ENCODE measurements around the gene JSRP1. TPM values are rescaled to one million over a fixed set of nuclear protein-coding genes. Genes with fewer than 3 reads are reported as not detected.

The JSRP1 gene
- total and polyA plus RNA-seq, 2 experiments from 2014 or later, result 2.4 to 3.1 TPM

GRCh38 chr19:2288818-2289713, 32.8 kb upstream of the JSRP1 start:
- H4K20me1 ChIP-seq (replicated peaks; ENCODE audit: insufficient read depth), result 0 out of 2 replicates have a peak, but pooled peaks cover 2% of the 10 kb centered on the region
- H3K36me3 ChIP-seq (ENCODE audit: insufficient read depth), result no peaks in the 10 kb centered on the region
- TF ChIP-seq EZH2phosphoT487 (IDR thresholded peaks at IDR 0.05; ENCODE audit: unreplicated experiment) (no peak), ETS1 (IDR thresholded peaks at IDR 0.05) (no peak), NANOG (IDR thresholded peaks at IDR 0.05; ENCODE audit: borderline replicate concordance) (no peak), REST (IDR thresholded peaks at IDR 0.05; ENCODE audit: unreplicated experiment) (no peak), JUNB (IDR thresholded peaks at IDR 0.05; ENCODE audit: unreplicated experiment) (no peak), ZNF331 (CRISPR knock-in tag; IDR thresholded peaks at IDR 0.05; ENCODE audit: low read depth) (no peak), POLR2AphosphoS5 (IDR thresholded peaks at IDR 0.05; ENCODE audit: low read depth) (no peak), CTCF (conservative IDR thresholded peaks at IDR 0.05; ENCODE audit: low read depth in 2 of 2) (no peak), ZNF114 (CRISPR knock-in tag; IDR thresholded peaks at IDR 0.05) (no peak), EZH2 (IDR thresholded peaks at IDR 0.05; ENCODE audit: low read depth, unreplicated experiment) (no peak), CREB1 (CRISPR knock-in tag; IDR thresholded peaks at IDR 0.05; ENCODE audit: low read depth) (no peak), STAT1 (IDR thresholded peaks at IDR 0.05; ENCODE audit: unreplicated experiment) (no peak)
- TF ChIP-seq, protein P1, sequence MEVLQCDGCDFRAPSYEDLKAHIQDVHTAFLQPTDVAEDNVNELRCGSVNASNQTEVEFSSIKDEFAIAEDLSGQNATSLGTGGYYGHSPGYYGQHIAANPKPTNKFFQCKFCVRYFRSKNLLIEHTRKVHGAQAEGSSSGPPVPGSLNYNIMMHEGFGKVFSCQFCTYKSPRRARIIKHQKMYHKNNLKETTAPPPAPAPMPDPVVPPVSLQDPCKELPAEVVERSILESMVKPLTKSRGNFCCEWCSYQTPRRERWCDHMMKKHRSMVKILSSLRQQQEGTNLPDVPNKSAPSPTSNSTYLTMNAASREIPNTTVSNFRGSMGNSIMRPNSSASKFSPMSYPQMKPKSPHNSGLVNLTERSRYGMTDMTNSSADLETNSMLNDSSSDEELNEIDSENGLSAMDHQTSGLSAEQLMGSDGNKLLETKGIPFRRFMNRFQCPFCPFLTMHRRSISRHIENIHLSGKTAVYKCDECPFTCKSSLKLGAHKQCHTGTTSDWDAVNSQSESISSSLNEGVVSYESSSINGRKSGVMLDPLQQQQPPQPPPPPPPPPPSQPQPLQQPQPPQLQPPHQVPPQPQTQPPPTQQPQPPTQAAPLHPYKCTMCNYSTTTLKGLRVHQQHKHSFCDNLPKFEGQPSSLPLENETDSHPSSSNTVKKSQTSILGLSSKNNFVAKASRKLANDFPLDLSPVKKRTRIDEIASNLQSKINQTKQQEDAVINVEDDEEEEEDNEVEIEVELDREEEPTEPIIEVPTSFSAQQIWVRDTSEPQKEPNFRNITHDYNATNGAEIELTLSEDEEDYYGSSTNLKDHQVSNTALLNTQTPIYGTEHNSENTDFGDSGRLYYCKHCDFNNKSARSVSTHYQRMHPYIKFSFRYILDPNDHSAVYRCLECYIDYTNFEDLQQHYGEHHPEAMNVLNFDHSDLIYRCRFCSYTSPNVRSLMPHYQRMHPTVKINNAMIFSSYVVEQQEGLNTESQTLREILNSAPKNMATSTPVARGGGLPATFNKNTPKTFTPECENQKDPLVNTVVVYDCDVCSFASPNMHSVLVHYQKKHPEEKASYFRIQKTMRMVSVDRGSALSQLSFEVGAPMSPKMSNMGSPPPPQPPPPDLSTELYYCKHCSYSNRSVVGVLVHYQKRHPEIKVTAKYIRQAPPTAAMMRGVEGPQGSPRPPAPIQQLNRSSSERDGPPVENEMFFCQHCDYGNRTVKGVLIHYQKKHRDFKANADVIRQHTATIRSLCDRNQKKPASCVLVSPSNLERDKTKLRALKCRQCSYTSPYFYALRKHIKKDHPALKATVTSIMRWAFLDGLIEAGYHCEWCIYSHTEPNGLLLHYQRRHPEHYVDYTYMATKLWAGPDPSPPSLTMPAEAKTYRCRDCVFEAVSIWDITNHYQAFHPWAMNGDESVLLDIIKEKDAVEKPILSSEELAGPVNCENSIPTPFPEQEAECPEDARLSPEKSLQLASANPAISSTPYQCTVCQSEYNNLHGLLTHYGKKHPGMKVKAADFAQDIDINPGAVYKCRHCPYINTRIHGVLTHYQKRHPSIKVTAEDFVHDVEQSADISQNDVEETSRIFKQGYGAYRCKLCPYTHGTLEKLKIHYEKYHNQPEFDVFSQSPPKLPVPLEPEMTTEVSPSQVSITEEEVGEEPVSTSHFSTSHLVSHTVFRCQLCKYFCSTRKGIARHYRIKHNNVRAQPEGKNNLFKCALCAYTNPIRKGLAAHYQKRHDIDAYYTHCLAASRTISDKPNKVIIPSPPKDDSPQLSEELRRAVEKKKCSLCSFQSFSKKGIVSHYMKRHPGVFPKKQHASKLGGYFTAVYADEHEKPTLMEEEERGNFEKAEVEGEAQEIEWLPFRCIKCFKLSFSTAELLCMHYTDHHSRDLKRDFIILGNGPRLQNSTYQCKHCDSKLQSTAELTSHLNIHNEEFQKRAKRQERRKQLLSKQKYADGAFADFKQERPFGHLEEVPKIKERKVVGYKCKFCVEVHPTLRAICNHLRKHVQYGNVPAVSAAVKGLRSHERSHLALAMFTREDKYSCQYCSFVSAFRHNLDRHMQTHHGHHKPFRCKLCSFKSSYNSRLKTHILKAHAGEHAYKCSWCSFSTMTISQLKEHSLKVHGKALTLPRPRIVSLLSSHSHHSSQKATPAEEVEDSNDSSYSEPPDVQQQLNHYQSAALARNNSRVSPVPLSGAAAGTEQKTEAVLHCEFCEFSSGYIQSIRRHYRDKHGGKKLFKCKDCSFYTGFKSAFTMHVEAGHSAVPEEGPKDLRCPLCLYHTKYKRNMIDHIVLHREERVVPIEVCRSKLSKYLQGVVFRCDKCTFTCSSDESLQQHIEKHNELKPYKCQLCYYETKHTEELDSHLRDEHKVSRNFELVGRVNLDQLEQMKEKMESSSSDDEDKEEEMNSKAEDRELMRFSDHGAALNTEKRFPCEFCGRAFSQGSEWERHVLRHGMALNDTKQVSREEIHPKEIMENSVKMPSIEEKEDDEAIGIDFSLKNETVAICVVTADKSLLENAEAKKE (CRISPR knock-in tag; IDR thresholded peaks at IDR 0.05), result no peak
- H3K27ac Mint-ChIP-seq, result no peak overlapping the region
- DNase-seq (ENCODE audit: low spot score) (peak; percentile 1), ATAC-seq (no peak)
- peak overlapping the region; percentile 70 for H3K4me3 Mint-ChIP-seq
- H3K27ac ChIP-seq (ENCODE audit: low read depth), result no peak overlapping the region
- H3F3A ChIP-seq (replicated peaks; ENCODE audit: low read depth), result peaks cover 12% of the 10 kb centered on the region; the same call in 1 of the 2 replicates
- peaks cover 4% of the 10 kb centered on the region; the same call in 1 of the 3 replicates for H3K9me3 Mint-ChIP-seq
- H3K79me2 ChIP-seq (replicated peaks; ENCODE audit: insufficient read depth), result no peaks in the 10 kb centered on the region
- no peaks in the 10 kb centered on the region for H3K4me1 ChIP-seq (ENCODE audit: insufficient read depth)
- H3K9me2 ChIP-seq (ENCODE audit: insufficient read depth), result no peaks in the 10 kb centered on the region
- H3K27me3 ChIP-seq (ENCODE audit: insufficient read depth), result peaks cover 64% of the 10 kb centered on the region
- no peaks in the 10 kb centered on the region; the same call in 2 of the 3 replicates for H3K36me3 Mint-ChIP-seq (ENCODE audit: low read depth)
- H3K4me3 ChIP-seq, result peak overlapping the region; percentile 59
- peak overlapping the region; percentile 91; the same call in 1 of the 2 replicates for H3K4me2 ChIP-seq
- H3K27me3 Mint-ChIP-seq (ENCODE audit: insufficient read depth, low read depth, poor library complexity), result peaks cover 64% of the 10 kb centered on the region
- peaks cover 11% of the 10 kb centered on the region for H3K4me1 Mint-ChIP-seq
- H2AFZ ChIP-seq, result no peak overlapping the region

Measured in GM23338 (cell line).